ENCODE data around the gene ZNF638.

The ZNF638 gene

DNA sequence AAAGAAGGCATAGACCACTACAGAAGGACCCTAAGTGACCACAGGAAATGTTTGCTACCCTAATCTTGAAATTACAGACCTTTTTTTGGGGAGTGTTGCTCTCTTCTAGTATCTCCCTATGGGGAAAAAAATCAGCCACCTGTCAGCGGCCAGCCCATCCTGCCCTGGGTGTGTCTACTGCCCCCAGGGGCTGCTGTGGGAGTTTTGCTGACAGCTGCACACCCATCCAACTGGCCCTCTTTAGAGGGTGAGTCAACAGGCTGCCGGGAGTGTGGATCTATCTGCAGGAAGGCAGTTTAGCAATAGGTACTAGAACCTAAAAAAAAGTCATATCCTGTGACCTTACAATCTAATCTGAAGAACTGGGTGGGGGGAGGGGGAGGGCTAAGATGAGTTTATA is 121.0 kb downstream of the ZNF638 start:
- H3K36me3 ChIP-seq (ENCODE audit: control insufficient read depth in 1 of 2, insufficient read depth in 2 of 2, low read length in 2 of 2), result no peaks in the 10 kb centered on the region
- peaks cover 24% of the 10 kb centered on the region for H3K79me1 ChIP-seq (ENCODE audit: low read length)
- no CpG with 5 or more reads among the region's 2 CpGs for WGBS (ENCODE audit: extremely low coverage, insufficient coverage, insufficient read length)
- no peak overlapping the region for H2BK120ac ChIP-seq (ENCODE audit: insufficient read depth, low read length, poor library complexity)
- H3K18ac ChIP-seq (ENCODE audit: low read length), result no peak overlapping the region
- no peak overlapping the region for H2BK5ac ChIP-seq (ENCODE audit: low read depth, low read length, poor library complexity)
- H3K27me3 ChIP-seq (ENCODE audit: insufficient read depth, low read length), result no peaks in the 10 kb centered on the region
- peaks cover 6% of the 10 kb centered on the region for H3K79me2 ChIP-seq (ENCODE audit: control insufficient read depth, insufficient read depth, low read length, poor library complexity)
- no peak overlapping the region for H4K12ac ChIP-seq (ENCODE audit: low read depth, low read length)
- peak; percentile 80 to 86 for DNase-seq
- H3K4ac ChIP-seq (ENCODE audit: low read depth, low read length), result no peak overlapping the region
- H3K9me3 ChIP-seq (ENCODE audit: insufficient read depth, low read depth, low read length), result no peaks in the 10 kb centered on the region
- no peak overlapping the region for H3K4me3 ChIP-seq (ENCODE audit: low read depth, low read length)
- H3K14ac ChIP-seq (ENCODE audit: low read length), result no peak overlapping the region
- H3K27ac ChIP-seq (ENCODE audit: low read depth, low read length), result no peak overlapping the region
- H2AK5ac ChIP-seq (ENCODE audit: low read length), result no peak overlapping the region
- H3K23ac ChIP-seq (ENCODE audit: low read length), result no peak overlapping the region
- H2AFZ ChIP-seq (ENCODE audit: insufficient read depth, low read length, poor library complexity), result no peak overlapping the region
- H4K91ac ChIP-seq (ENCODE audit: low read depth, low read length), result peak overlapping the region; percentile 7
- H3K4me1 ChIP-seq (ENCODE audit: control insufficient read depth in 1 of 2, insufficient read depth in 2 of 2, low read length in 2 of 2), result peaks cover 30 to 37% of the 10 kb centered on the region in 2 experiments
- H4K8ac ChIP-seq (ENCODE audit: low read depth, low read length), result no peak overlapping the region
- no peak overlapping the region for H2BK12ac ChIP-seq (ENCODE audit: low read length)
- H3K9ac ChIP-seq (ENCODE audit: low read length), result no peak overlapping the region
- H3K4me2 ChIP-seq (ENCODE audit: low read length), result no peak overlapping the region

DNA sequence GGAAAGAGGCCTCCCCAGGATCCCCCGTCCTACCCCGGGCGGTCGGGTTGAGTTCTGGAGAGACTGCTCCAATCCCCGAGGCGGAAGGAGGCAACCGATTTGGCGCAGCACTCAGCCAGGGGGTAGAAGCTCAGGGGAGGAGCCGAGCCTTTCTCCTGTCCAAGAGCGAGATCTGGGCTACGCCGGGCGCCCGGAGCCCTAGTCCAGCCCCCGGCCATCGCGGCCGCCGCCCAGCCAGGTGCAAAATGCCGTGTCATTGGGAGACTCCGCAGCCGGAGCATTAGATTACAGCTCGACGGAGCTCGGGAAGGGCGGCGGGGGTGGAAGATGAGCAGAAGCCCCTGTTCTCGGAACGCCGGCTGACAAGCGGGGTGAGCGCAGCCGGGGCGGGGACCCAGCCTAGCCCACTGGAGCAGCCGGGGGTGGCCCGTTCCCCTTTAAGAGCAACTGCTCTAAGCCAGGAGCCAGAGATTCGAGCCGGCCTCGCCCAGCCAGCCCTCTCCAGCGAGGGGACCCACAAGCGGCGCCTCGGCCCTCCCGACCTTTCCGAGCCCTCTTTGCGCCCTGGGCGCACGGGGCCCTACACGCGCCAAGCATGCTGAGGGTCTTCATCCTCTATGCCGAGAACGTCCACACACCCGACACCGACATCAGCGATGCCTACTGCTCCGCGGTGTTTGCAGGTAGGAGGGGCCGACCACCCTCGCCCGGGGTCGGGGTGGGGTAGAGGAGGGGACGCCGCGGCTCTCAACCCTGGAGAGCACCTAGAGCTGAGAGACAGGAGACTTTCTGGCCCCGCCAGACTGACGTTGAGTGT is 122.0 kb downstream of the ZNF638 start, which contains the start of gene DYSF:
Gene DYSF (plus strand): TSS at position 158 of the 817 bp plus-strand sequence.
- H2BK12ac ChIP-seq (ENCODE audit: low read length), result peak within 1 kb of the TSS; percentile 35
- H3K18ac ChIP-seq (ENCODE audit: low read length), result peak within 1 kb of the TSS; percentile 44
- H3K79me1 ChIP-seq (ENCODE audit: low read length), result peaks cover 20% of the 10 kb centered on the region
- peak within 1 kb of the TSS; percentile 84 for H2AFZ ChIP-seq (ENCODE audit: insufficient read depth, low read length, poor library complexity)
- H3K23ac ChIP-seq (ENCODE audit: low read length), result no peak within 1 kb of the TSS
- no peaks in the 10 kb centered on the region for H3K9me3 ChIP-seq (ENCODE audit: insufficient read depth, low read depth, low read length)
- peak; percentile 88 to 91 for DNase-seq
- H3K4me3 ChIP-seq (ENCODE audit: low read depth, low read length), result peak within 1 kb of the TSS; percentile 66
- H4K91ac ChIP-seq (ENCODE audit: low read depth, low read length), result peak within 1 kb of the TSS; percentile 89
- peak within 1 kb of the TSS; percentile 34 for H3K9ac ChIP-seq (ENCODE audit: low read length)
- H3K4ac ChIP-seq (ENCODE audit: low read depth, low read length), result peak within 1 kb of the TSS; percentile 66
- peaks cover 6% of the 10 kb centered on the region for H3K79me2 ChIP-seq (ENCODE audit: control insufficient read depth, insufficient read depth, low read length, poor library complexity)
- H2BK5ac ChIP-seq (ENCODE audit: low read depth, low read length, poor library complexity), result peak within 1 kb of the TSS; percentile 50
- WGBS (ENCODE audit: extremely low coverage, insufficient coverage, insufficient read length), result no CpG with 5 or more reads among the region's 66 CpGs
- H3K27me3 ChIP-seq (ENCODE audit: insufficient read depth, low read length), result no peaks in the 10 kb centered on the region
- H3K27ac ChIP-seq (ENCODE audit: low read depth, low read length), result peak within 1 kb of the TSS; percentile 30
- H3K36me3 ChIP-seq (ENCODE audit: control insufficient read depth in 1 of 2, insufficient read depth in 2 of 2, low read length in 2 of 2), result no peaks in the 10 kb centered on the region
- peak within 1 kb of the TSS; percentile 70 for H2BK120ac ChIP-seq (ENCODE audit: insufficient read depth, low read length, poor library complexity)
- H3K14ac ChIP-seq (ENCODE audit: low read length), result peak within 1 kb of the TSS; percentile 82
- H3K4me1 ChIP-seq (ENCODE audit: control insufficient read depth in 1 of 2, insufficient read depth in 2 of 2, low read length in 2 of 2), result peaks cover 33 to 37% of the 10 kb centered on the region in 2 experiments
- peak within 1 kb of the TSS; percentile 58 for H2AK5ac ChIP-seq (ENCODE audit: low read length)
- peak within 1 kb of the TSS; percentile 55 for H4K12ac ChIP-seq (ENCODE audit: low read depth, low read length)
- H3K4me2 ChIP-seq (ENCODE audit: low read length), result peak within 1 kb of the TSS; percentile 77
- peak within 1 kb of the TSS; percentile 74 for H4K8ac ChIP-seq (ENCODE audit: low read depth, low read length)

DNA sequence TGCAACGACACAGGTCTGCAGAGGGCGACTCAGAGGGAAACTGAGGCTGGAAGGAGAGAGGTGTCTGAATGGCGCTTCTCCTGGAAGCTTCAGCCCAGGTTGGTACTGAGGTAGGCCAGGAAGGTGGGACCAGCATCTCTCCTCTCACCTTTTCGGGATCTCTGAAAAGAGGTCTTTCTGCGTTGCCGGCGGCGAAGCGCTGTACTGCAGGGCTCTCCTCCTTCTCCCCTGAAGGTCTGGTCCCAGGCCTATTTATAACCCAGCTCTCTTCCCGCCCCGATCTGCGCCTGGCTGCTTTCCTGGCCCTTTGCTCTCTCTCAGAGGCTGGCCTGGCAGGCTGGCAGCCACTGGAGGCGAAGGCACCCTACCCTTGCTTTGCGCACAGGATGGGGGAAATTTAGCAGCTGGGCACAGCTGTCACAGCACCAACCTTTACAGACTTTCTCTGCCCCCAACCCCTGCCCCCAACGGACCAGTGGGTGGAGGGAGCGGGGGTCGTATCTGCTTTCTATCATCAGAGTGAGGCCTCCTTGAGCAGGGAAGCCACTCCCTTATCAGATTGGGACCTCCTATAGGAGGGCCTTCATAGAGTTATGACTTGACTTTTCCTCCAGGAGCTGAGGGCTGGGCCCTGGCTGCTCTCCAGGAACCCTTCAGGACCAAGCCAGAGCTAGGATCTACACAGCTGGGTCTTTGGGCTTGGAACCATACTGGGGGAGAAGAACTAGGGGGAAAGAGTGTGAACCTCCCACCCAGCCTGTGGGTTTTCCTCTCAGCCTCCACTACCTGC is 122.8 kb downstream of the ZNF638 start:
- peak overlapping the region; percentile 66 for H3K4me3 ChIP-seq (ENCODE audit: low read depth, low read length)
- peak overlapping the region; percentile 70 for H2BK120ac ChIP-seq (ENCODE audit: insufficient read depth, low read length, poor library complexity)
- peaks cover 20% of the 10 kb centered on the region for H3K79me1 ChIP-seq (ENCODE audit: low read length)
- no peaks in the 10 kb centered on the region for H3K9me3 ChIP-seq (ENCODE audit: insufficient read depth, low read depth, low read length)
- H3K14ac ChIP-seq (ENCODE audit: low read length), result peak overlapping the region; percentile 20
- no peak overlapping the region for H2BK5ac ChIP-seq (ENCODE audit: low read depth, low read length, poor library complexity)
- H3K4me2 ChIP-seq (ENCODE audit: low read length), result peak overlapping the region; percentile 77
- H3K27me3 ChIP-seq (ENCODE audit: insufficient read depth, low read length), result no peaks in the 10 kb centered on the region
- H3K79me2 ChIP-seq (ENCODE audit: control insufficient read depth, insufficient read depth, low read length, poor library complexity), result peaks cover 6% of the 10 kb centered on the region
- H3K27ac ChIP-seq (ENCODE audit: low read depth, low read length), result no peak overlapping the region
- H2BK12ac ChIP-seq (ENCODE audit: low read length), result no peak overlapping the region
- no peak for DNase-seq
- H3K4ac ChIP-seq (ENCODE audit: low read depth, low read length), result peak overlapping the region; percentile 28
- no peak overlapping the region for H3K23ac ChIP-seq (ENCODE audit: low read length)
- H2AK5ac ChIP-seq (ENCODE audit: low read length), result peak overlapping the region; percentile 58
- peak overlapping the region; percentile 89 for H4K91ac ChIP-seq (ENCODE audit: low read depth, low read length)
- H4K8ac ChIP-seq (ENCODE audit: low read depth, low read length), result no peak overlapping the region
- no peaks in the 10 kb centered on the region for H3K36me3 ChIP-seq (ENCODE audit: control insufficient read depth in 1 of 2, insufficient read depth in 2 of 2, low read length in 2 of 2)
- peaks cover 35 to 37% of the 10 kb centered on the region in 2 experiments for H3K4me1 ChIP-seq (ENCODE audit: control insufficient read depth in 1 of 2, insufficient read depth in 2 of 2, low read length in 2 of 2)
- no peak overlapping the region for H3K9ac ChIP-seq (ENCODE audit: low read length)
- no CpG with 5 or more reads among the region's 17 CpGs for WGBS (ENCODE audit: extremely low coverage, insufficient coverage, insufficient read length)
- H3K18ac ChIP-seq (ENCODE audit: low read length), result no peak overlapping the region
- no peak overlapping the region for H2AFZ ChIP-seq (ENCODE audit: insufficient read depth, low read length, poor library complexity)
- H4K12ac ChIP-seq (ENCODE audit: low read depth, low read length), result peak overlapping the region; percentile 35

DNA sequence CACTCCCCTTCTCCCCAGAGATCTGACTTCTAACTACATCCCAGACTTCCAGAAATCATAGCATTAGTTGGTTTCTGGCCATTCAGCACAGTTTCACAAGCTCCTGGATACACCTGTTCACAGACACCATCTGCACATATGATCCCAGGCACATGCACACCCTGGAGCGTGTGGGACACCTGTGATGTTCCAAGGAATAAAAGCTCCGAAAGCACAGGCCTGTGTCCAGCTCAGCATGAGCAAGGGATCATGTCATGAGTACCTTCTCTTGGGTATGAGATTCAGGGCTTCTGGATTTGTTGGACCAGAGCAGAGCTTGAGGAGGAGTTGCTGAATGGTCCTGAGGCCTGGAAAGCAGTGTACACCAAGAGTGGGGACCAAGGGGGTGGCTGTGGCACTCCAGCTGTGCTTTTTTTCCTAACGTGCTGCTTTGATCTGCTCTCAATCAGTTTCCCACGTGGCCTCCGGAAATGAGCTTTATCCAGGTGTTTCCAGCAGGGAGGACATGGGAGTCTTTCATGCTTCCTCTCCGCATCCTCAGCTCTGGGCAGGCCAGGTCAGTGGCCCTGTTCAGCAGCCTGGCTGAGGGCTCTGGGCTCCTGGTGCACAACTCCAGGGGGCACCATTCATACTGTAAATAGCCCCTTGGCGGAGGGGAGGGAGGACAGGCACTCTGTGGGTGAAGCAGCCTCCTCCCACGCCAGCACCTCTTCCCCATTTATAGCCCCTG is 123.6 kb downstream of the ZNF638 start:
- H3K79me1 ChIP-seq (ENCODE audit: low read length), result peaks cover 20% of the 10 kb centered on the region
- no peaks in the 10 kb centered on the region for H3K36me3 ChIP-seq (ENCODE audit: control insufficient read depth in 1 of 2, insufficient read depth in 2 of 2, low read length in 2 of 2)
- peak overlapping the region; percentile 8 for H3K4ac ChIP-seq (ENCODE audit: low read depth, low read length)
- no peak overlapping the region for H3K4me3 ChIP-seq (ENCODE audit: low read depth, low read length)
- H2AFZ ChIP-seq (ENCODE audit: insufficient read depth, low read length, poor library complexity), result peak overlapping the region; percentile 32
- peak overlapping the region; percentile 21 for H2AK5ac ChIP-seq (ENCODE audit: low read length)
- H3K27me3 ChIP-seq (ENCODE audit: insufficient read depth, low read length), result no peaks in the 10 kb centered on the region
- peak overlapping the region; percentile 48 for H3K27ac ChIP-seq (ENCODE audit: low read depth, low read length)
- peak overlapping the region; percentile 20 for H2BK5ac ChIP-seq (ENCODE audit: low read depth, low read length, poor library complexity)
- H2BK12ac ChIP-seq (ENCODE audit: low read length), result peak overlapping the region; percentile 41
- peak overlapping the region; percentile 61 for H2BK120ac ChIP-seq (ENCODE audit: insufficient read depth, low read length, poor library complexity)
- H4K12ac ChIP-seq (ENCODE audit: low read depth, low read length), result no peak overlapping the region
- peaks cover 35 to 37% of the 10 kb centered on the region in 2 experiments for H3K4me1 ChIP-seq (ENCODE audit: control insufficient read depth in 1 of 2, insufficient read depth in 2 of 2, low read length in 2 of 2)
- H3K18ac ChIP-seq (ENCODE audit: low read length), result peak overlapping the region; percentile 14
- peaks cover 6% of the 10 kb centered on the region for H3K79me2 ChIP-seq (ENCODE audit: control insufficient read depth, insufficient read depth, low read length, poor library complexity)
- H3K9me3 ChIP-seq (ENCODE audit: insufficient read depth, low read depth, low read length), result no peaks in the 10 kb centered on the region
- DNase-seq, result no peak
- H3K23ac ChIP-seq (ENCODE audit: low read length), result no peak overlapping the region
- WGBS (ENCODE audit: extremely low coverage, insufficient coverage, insufficient read length), result no CpG with 5 or more reads among the region's 8 CpGs
- peak overlapping the region; percentile 56 for H4K91ac ChIP-seq (ENCODE audit: low read depth, low read length)
- no peak overlapping the region for H3K4me2 ChIP-seq (ENCODE audit: low read length)
- no peak overlapping the region for H3K9ac ChIP-seq (ENCODE audit: low read length)
- peak overlapping the region; percentile 33 for H3K14ac ChIP-seq (ENCODE audit: low read length)
- H4K8ac ChIP-seq (ENCODE audit: low read depth, low read length), result peak overlapping the region; percentile 44
